Activated B cell treated with CpG ODN at 0.5 μM for 24 hours (primary cell): ENCODE results near the gene SIRPA. TPM values are rescaled to one million over a fixed set of nuclear protein-coding genes. Genes with fewer than 3 reads are reported as not detected.

Source experiments
- ATAC-seq: fragments of 200-7000 bp; cut with Tn5 transposase; one replicate; pipeline ENCODE4 v1.10.0; 2021; ENCODE audit warnings: low read depth, mild to moderate bottlenecking, moderate library complexity
- CTCF ChIA-PET: fragments of 350-600 bp; sonication (Branson Sonifier 250); formaldehyde crosslinking; loops from one replicate; lab custom pipeline; 2021; ENCODE audit warnings: antibody characterized with exemption; lab: Charles Lee
- POLR2A ChIA-PET: fragments of 350-600 bp; sonication (Branson Sonifier 250); formaldehyde crosslinking; loops from one replicate; lab custom pipeline; 2021; ENCODE audit warnings: antibody characterized with exemption; lab: Charles Lee
- DNase-seq: peaks from one replicate; pipeline ENCODE4 v3.0.0; 2022
- H3K27ac Mint-ChIP-seq: one replicate; pipeline ENCODE4 v1.8.0; 2020; ENCODE audit warnings: mixed read lengths
- H3K27me3 Mint-ChIP-seq: one replicate; pipeline ENCODE4 v1.8.0; 2021; ENCODE audit warnings: mixed read lengths
- H3K36me3 Mint-ChIP-seq: one replicate; pipeline ENCODE4 v1.8.0; 2021; ENCODE audit warnings: low read depth, mixed read lengths
- H3K4me1 Mint-ChIP-seq: one replicate; pipeline ENCODE4 v1.8.0; 2021; ENCODE audit warnings: mixed read lengths
- H3K4me3 Mint-ChIP-seq: one replicate; pipeline ENCODE4 v1.8.0; 2020; ENCODE audit warnings: mild to moderate bottlenecking, mixed read lengths
- H3K9me3 Mint-ChIP-seq: one replicate; pipeline ENCODE4 v1.8.0; 2020; ENCODE audit warnings: mixed read lengths
- intact Hi-C: fragments of 100-400 bp; cut with micrococcal nuclease; formaldehyde crosslinking; loops from one replicate; pipeline ENCODE4 v1.15.1; 2024
- total RNA-seq: library from RNA; stranded (reverse); gene quantifications from 2 replicates; pipeline ENCODE4 v1.2.3, GENCODE V29; 2022
- TF ChIP-seq, protein P1 (sequence below): fragments of 200-600 bp; IDR thresholded peaks from one replicate; pipeline ENCODE4 v1.8.0; 2022; ENCODE audit warnings: antibody characterized with exemption, mild to moderate bottlenecking

SIRPA gene
- total RNA-seq, 1 donor from 2014 or later: 10.1 TPM

DNA sequence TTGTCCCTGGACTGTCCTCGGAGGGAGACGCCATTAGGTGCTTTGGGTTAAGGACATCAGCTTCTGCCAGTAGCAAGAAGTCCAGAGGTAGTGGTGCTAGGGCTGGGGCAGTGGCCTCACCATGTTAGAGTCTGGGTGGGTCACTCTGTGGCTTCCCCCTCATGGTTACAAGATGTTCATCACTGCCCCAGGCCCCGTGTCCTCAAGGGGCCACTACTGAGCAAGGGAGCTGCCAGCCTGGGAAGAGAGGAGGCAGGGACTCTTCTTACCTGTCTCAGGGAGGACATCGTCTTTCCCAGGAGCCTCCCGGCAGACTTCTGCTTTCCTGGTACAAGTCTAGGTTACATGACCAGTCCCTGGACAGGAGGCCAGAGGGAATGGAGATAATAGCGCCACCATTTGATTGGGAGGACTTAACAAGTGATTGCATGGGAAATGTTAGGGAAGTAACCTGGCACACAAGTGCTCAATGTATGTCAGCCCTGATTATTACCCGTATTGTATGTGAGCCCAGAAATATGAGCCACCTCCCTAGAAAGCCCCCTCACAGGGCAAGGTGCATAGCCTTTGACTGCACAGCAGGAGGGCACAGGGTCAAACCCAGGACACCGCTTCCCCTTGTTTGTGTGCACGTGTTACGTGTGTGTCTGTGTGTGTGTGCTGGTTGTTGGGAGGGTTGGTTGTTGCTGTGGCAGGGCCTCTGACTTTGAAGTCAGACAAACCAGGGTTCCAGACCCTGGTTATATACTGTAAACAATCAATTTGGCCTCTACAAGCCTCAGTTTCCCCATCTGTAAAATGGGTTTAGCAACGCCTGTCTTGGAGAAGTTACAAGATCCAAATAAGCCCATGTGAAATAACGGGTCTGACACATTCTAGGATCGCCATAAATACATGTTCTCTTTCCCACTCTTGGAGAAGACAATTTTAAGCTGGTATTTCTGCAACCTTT lies 30.0 kb downstream of the SIRPA start:
- CTCF ChIA-PET: no interaction called here
- POLR2A ChIA-PET: no interaction called here
- Mint-ChIP-seq H3K36me3 (peaks cover 29% of the 10 kb centered on the region), H3K27me3 (no peaks in the 10 kb centered on the region), H3K4me3 (no peak overlapping the region), H3K9me3 (no peaks in the 10 kb centered on the region), H3K4me1 (peaks cover 20% of the 10 kb centered on the region), H3K27ac (no peak overlapping the region)
- no peak for ATAC-seq
- TF ChIP-seq, protein P1, sequence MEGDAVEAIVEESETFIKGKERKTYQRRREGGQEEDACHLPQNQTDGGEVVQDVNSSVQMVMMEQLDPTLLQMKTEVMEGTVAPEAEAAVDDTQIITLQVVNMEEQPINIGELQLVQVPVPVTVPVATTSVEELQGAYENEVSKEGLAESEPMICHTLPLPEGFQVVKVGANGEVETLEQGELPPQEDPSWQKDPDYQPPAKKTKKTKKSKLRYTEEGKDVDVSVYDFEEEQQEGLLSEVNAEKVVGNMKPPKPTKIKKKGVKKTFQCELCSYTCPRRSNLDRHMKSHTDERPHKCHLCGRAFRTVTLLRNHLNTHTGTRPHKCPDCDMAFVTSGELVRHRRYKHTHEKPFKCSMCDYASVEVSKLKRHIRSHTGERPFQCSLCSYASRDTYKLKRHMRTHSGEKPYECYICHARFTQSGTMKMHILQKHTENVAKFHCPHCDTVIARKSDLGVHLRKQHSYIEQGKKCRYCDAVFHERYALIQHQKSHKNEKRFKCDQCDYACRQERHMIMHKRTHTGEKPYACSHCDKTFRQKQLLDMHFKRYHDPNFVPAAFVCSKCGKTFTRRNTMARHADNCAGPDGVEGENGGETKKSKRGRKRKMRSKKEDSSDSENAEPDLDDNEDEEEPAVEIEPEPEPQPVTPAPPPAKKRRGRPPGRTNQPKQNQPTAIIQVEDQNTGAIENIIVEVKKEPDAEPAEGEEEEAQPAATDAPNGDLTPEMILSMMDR: no peak
- intact Hi-C loops: no loop called here
- DNase-seq: no peak

DNA sequence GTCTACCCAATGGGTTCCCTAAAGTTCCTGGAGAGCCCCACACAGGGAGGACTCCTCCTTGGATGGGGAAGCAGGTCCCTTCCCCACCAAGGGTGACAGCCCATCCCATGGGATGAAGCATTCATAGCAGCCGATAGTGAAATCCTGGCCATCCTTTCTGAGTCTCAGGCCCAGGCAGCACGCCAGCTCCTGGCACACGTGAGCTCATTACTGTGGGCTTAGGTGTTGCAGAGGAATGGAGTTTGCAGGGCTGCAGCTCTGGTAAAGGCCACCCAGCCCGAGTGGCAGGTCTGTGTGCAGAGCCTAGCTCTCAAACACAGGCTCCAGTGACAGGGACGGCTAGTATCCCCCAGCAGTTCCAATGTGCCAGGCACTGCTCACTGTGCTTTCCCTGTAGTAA lies 31.0 kb downstream of the SIRPA start:
- Mint-ChIP-seq H3K4me1 (peaks cover 20% of the 10 kb centered on the region), H3K4me3 (no peak overlapping the region), H3K36me3 (peaks cover 29% of the 10 kb centered on the region), H3K27ac (no peak overlapping the region), H3K9me3 (no peaks in the 10 kb centered on the region), H3K27me3 (no peaks in the 10 kb centered on the region)
- ChIA-PET CTCF (no interaction called here), POLR2A (no interaction called here)
- TF ChIP-seq, protein P1: no peak
- DNase-seq (no peak), ATAC-seq (no peak)
- intact Hi-C loops: no loop called here

DNA sequence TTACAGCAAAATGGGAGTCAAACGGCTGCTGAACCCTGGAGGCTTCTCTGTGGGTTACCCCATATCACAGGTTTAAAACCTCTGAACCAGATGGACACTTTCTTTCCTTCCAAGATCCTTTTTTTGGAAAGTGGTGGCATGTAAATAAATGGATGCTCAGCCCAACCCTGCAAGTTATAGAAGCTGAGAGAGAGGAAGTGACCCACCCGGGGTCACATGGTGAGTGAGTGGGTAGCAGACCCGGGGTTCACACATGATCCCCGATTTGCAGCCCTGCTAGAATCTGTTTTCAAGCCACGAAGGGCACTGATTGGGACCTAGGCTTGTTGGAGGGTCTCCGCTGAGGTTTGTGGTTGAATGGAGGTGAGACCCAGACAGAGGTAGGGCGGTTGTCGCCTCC lies 32.0 kb downstream of the SIRPA start:
- Mint-ChIP-seq H3K27ac (no peak overlapping the region), H3K36me3 (peaks cover 24% of the 10 kb centered on the region), H3K27me3 (no peaks in the 10 kb centered on the region), H3K9me3 (no peaks in the 10 kb centered on the region), H3K4me1 (peaks cover 20% of the 10 kb centered on the region), H3K4me3 (no peak overlapping the region)
- CTCF ChIA-PET: no interaction called here
- POLR2A ChIA-PET: no interaction called here
- DNase-seq: no peak
- TF ChIP-seq, protein P1: no peak
- ATAC-seq: no peak
- intact Hi-C loops: no loop called here

DNA sequence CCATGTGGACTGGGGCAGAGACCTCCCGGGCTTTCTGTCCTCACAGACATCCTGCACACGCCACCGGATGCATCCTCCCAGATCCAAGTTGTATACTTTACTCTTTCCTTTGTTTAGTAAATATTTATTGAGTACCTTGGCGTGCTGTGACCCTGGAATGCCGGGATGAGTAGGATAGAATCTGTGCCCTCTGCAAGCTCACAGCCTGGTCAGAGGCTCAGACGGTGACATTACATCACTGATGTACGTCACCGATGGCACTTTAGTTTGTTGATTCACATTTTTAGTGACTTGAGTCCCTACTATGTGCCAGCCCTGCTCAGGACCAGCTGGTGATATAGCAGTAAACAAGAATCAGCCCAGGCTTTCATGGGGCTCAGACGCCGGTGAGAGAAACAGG lies 32.9 kb downstream of the SIRPA start:
- TF ChIP-seq, protein P1: no peak
- POLR2A ChIA-PET: no interaction called here
- intact Hi-C loops: no loop called here
- no peaks in the 10 kb centered on the region for H3K27me3 Mint-ChIP-seq
- H3K4me3 Mint-ChIP-seq: no peak overlapping the region
- ATAC-seq (no peak), DNase-seq (no peak)
- CTCF ChIA-PET: no interaction called here
- peaks cover 16% of the 10 kb centered on the region for H3K36me3 Mint-ChIP-seq
- peaks cover 20% of the 10 kb centered on the region for H3K4me1 Mint-ChIP-seq
- no peak overlapping the region for H3K27ac Mint-ChIP-seq
- no peaks in the 10 kb centered on the region for H3K9me3 Mint-ChIP-seq

DNA sequence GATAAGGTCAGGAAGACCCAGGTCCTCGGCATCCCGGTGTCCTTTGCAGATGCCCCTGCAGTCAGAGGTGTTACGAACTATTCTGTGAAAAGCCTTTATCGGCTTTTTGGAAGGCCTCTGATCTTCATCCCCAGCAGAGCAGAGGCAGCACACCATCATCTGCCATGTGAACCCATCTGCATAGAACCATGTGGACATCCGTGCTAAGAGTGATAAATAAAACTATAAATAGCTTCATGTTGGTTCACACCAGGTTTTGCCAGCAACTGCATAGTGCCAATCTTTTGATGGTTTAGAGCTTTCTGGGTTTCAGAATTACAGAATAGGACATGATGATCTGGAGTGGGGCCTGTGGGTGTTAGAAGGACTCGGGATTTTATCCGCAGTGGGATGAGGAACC lies 33.6 kb downstream of the SIRPA start:
- ChIA-PET POLR2A (no interaction called here), CTCF (no interaction called here)
- DNase-seq: no peak
- Mint-ChIP-seq H3K36me3 (peaks cover 14% of the 10 kb centered on the region), H3K4me1 (peaks cover 20% of the 10 kb centered on the region), H3K27ac (no peak overlapping the region), H3K27me3 (no peaks in the 10 kb centered on the region), H3K4me3 (no peak overlapping the region), H3K9me3 (no peaks in the 10 kb centered on the region)
- no peak for ATAC-seq
- TF ChIP-seq, protein P1: no peak
- intact Hi-C loops: no loop called here
